Activated naive CD8-positive, alpha-beta T cell treated with anti-CD3 and anti-CD28 coated beads for 36 hours (primary cell): ENCODE results near the gene ITPR2. TPM values are rescaled to one million over a fixed set of nuclear protein-coding genes. Genes with fewer than 3 reads are reported as not detected.
"Not testable (repeated sequence)": the region's sequence is repeated elsewhere in the genome, so short reads cannot be mapped to it uniquely, and the experiment has no call there.

Experiments
- DNase-seq: peaks from one replicate; pipeline ENCODE4 v3.0.0; 2021
- H3K27ac Mint-ChIP-seq: one replicate; pipeline ENCODE4 v1.8.0; 2022; ENCODE audit warnings: mild to moderate bottlenecking, moderate library complexity, mixed read lengths
- H3K27me3 Mint-ChIP-seq: one replicate; pipeline ENCODE4 v1.8.0; 2022; ENCODE audit warnings: mild to moderate bottlenecking, mixed read lengths
- H3K36me3 Mint-ChIP-seq: one replicate; pipeline ENCODE4 v1.8.0; 2021; ENCODE audit warnings: mild to moderate bottlenecking, mixed read lengths
- H3K4me1 Mint-ChIP-seq: one replicate; pipeline ENCODE4 v1.8.0; 2021; ENCODE audit warnings: mixed read lengths
- H3K4me3 Mint-ChIP-seq: one replicate; pipeline ENCODE4 v1.8.0; 2022; ENCODE audit warnings: mild to moderate bottlenecking, moderate library complexity, mixed read lengths
- H3K9me3 Mint-ChIP-seq: one replicate; pipeline ENCODE4 v1.8.0; 2022; ENCODE audit warnings: mixed read lengths
- total RNA-seq, 2 experiments: library from RNA; stranded (reverse); gene quantifications; one replicate each; pipeline ENCODE4 v1.2.3, GENCODE V29; 2021

The ITPR2 gene
- total RNA-seq, 2 experiments from 2014 or later, result 27.3 TPM

DNA sequence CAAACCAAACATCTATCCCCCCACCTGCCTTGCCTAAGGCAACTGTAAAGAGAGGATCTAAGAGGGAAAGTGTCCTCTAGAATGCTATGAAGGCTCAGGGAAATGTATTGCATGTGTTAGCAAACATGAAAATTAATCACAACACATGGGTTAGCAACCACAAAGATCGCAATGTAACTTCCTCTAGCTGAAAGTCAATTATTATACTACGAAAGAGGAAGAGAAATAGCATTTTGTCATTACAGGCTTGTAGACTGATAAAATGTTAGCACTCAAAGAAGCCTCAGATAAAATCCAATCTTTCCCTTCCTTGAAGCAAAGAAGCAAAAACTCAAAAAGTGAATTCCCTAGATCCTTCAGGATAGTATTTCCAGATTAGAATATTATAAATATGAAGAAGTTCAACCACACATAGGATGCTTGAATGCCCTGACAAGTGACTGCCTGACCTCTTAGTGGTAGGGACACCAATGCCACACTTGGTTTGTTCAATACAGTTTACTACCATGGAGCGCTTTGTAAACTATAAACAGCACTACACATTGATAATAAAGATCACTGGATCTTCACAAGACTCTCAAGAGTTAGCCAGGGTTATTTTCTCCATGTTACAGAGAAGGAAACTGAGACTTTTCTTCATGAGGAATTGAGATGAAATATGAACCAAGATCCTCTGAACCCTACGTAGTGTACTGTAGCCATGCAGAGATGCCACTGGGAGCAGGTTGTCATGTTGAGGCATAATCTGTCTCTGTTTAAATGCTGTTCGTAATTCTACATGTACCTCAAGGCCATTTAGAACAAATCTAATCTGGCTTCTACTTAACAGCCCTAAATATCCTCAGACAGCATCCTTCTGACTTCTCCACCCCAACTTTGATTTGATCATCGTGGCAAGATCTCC, 100.7 kb downstream of the ITPR2 start:
- H3K36me3 Mint-ChIP-seq, result peaks cover 24% of the 10 kb centered on the region
- H3K4me3 Mint-ChIP-seq, result no peak overlapping the region
- peaks cover 69% of the 10 kb centered on the region for H3K4me1 Mint-ChIP-seq
- DNase-seq, result no peak
- peak overlapping the region; percentile 38 for H3K27ac Mint-ChIP-seq
- peaks cover 1% of the 10 kb centered on the region for H3K9me3 Mint-ChIP-seq
- H3K27me3 Mint-ChIP-seq, result no peaks in the 10 kb centered on the region

DNA sequence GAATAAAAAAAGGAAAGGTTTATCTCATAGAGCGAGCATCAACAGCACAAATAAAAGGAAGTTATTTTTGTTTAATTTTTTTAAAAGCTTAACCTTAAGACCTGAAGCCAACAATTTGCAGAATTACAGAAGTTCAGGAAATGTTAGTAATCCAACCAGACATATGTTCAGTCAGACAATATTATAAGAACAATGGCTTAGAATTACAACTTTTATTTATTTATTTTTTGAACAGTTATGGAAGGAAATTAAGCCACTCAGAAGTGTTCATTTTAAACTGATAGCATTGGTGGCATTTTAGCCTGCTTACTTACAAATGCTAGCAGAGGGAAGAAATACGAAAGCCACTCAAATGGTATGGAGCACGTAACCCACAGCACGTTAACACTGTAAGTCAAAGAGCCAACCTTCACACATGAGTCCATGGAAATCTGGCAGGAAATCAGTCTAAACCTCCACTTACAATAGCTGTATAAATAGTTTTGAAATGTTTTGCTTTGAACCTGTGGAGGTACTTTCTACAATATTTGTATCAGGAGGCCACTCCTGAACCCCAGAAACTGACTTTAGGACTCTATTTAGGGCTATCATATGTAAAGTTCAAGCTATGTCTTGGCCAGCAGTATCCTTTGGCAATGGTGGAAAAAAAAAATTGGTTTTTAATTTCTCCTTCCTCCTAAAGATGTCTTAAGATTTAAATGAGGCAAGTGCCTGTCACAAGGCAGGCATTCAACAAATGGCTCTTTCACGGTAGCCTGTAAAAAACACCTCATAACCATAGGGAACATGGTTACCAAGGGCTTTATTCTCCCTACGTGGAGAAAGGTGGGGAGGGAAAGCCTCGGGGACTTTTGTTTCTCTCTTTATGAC, 102.3 kb downstream of the ITPR2 start:
- Mint-ChIP-seq H3K27me3 (no peaks in the 10 kb centered on the region), H3K27ac (peak overlapping the region; percentile 25), H3K9me3 (peaks cover 1% of the 10 kb centered on the region), H3K36me3 (peaks cover 23% of the 10 kb centered on the region), H3K4me1 (peaks cover 68% of the 10 kb centered on the region), H3K4me3 (no peak overlapping the region)
- no peak for DNase-seq

DNA sequence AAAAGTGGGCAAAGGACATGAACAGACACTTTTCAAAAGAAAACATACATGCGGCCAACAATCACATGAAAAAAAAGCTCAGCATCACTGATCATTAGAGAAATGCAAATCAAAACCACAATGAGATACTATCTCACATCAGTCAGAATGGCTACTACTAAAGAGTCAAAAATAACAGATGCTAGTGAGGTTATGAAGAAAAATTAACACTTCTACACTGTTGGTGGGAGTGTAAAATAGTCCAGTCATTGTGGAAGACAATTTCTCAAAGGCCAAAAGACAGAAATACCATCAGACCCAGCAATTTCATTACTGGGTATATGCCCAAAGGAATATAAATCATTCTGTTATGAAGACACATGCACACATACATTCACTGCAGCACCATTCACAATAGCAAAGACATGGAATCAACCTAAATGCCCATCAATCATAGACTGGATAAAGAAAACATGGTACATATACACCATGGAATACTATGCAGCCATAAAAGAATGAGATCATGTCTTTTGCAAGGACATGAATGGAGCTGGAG, 103.8 kb downstream of the ITPR2 start:
- DNase-seq, H3K27me3 Mint-ChIP-seq, H3K4me3 Mint-ChIP-seq, H3K9me3 Mint-ChIP-seq: not testable (repeated sequence)
- Mint-ChIP-seq H3K27ac (peak overlapping the region; percentile 38), H3K36me3 (peaks cover 32% of the 10 kb centered on the region), H3K4me1 (peaks cover 72% of the 10 kb centered on the region)

DNA sequence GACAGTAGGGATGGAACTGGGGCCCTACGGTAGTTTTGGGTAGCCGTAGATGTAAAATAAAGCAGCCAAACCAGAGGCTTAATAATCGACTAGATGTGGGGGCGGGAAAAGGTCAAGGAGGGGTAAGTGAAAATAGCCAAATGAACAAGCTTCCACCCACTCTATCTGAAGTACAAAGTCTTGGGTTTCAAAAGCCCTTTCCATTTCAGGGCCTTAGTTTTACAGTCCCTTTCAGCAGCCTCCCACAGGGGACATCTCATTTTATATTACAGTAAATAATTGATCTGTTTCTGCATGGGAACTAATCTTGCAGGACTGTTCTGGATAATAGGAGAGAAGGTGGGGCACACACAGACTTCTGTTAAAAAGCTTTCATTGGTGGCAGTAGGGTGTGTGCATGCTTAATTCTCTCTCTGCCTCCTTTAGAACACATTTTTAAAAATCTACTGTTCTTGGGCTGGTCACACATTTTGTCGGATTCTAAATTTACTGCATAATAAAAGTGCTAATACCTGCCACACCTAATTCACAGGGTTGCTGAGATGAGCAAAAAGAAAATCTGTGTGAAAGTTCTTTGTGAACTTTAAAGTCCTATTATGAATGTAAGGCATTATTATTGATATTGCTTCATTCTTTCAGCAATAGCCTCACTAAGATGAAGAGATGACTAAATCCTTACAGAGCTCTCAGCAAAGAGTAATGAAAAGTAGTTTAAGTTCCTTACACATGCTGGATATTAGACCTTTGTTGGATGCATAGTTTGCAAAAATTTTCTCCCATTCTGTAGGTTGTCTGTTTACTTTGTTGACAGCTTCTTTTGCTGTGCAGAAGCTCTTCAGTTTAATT, 104.6 kb downstream of the ITPR2 start:
- peaks cover 36% of the 10 kb centered on the region for H3K36me3 Mint-ChIP-seq

DNA sequence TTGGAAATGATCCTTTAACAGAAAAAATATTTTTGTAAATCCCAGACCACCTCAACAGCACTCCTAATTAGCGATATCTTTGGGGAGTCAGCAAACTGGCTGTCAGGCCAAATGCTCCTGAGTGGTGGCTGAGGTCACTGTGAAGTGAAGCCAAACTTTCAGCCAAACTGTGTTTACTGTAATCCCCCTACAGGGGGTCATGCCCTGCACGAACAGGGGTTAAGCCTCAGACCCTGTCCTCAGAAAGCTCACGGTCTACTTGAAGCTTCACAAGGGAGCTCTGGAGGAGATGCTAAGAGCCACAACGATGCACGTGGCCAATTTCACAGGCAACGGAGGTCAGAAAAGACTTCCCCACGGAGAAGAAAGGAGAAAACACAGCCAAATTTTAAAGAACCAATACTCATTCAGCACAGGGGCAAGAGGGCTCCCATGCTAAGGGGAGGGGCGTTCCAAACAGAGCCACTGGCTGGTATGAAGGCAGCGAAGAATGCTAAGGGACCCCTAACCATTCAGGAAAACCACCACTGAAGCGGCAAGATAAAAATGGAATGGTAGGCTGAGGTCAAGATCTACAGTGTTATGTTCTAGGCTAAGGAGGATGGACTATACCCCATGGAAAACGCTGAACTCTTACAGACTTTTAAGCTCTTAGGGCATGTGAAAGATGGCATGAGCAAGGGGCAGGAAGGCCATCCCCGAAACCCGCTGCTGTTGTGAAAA, 105.4 kb downstream of the ITPR2 start:
- Mint-ChIP-seq H3K36me3 (peaks cover 36% of the 10 kb centered on the region), H3K27ac (peak overlapping the region; percentile 76), H3K9me3 (peaks cover 1% of the 10 kb centered on the region), H3K27me3 (no peaks in the 10 kb centered on the region), H3K4me1 (peaks cover 73% of the 10 kb centered on the region), H3K4me3 (peak overlapping the region; percentile 16)
- no peak for DNase-seq

More for the DNA sequence above, 104.6 kb downstream of the ITPR2 start:
- Mint-ChIP-seq H3K9me3 (peaks cover 1% of the 10 kb centered on the region), H3K4me1 (peaks cover 73% of the 10 kb centered on the region), H3K27ac (peak overlapping the region; percentile 76), H3K4me3 (peak overlapping the region; percentile 16), H3K27me3 (no peaks in the 10 kb centered on the region)
- DNase-seq, result peak; percentile 32

DNA sequence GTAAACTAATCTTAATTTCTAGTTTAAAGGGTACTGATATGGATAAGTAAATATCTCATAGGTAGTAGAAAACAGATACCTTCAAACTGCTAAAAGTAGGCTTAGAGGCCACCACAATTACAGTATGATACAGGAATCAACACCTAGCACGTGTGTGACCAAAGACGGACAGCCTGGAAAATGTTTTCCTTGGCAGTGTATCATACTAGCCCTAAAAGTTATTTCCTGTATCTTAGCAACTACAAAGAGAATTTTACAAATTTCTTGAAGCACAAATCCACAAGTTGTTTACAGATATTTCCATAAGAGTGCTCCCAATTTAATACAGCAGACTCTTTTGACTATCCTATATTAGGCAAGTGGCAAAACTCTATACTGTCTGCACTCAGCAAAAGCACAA, 106.0 kb downstream of the ITPR2 start:
- no peak overlapping the region for H3K4me3 Mint-ChIP-seq
- H3K9me3 Mint-ChIP-seq, result peaks cover 1% of the 10 kb centered on the region
- H3K27me3 Mint-ChIP-seq, result no peaks in the 10 kb centered on the region
- H3K27ac Mint-ChIP-seq, result no peak overlapping the region
- peaks cover 71% of the 10 kb centered on the region for H3K4me1 Mint-ChIP-seq
- DNase-seq, result no peak
- H3K36me3 Mint-ChIP-seq, result peaks cover 39% of the 10 kb centered on the region

DNA sequence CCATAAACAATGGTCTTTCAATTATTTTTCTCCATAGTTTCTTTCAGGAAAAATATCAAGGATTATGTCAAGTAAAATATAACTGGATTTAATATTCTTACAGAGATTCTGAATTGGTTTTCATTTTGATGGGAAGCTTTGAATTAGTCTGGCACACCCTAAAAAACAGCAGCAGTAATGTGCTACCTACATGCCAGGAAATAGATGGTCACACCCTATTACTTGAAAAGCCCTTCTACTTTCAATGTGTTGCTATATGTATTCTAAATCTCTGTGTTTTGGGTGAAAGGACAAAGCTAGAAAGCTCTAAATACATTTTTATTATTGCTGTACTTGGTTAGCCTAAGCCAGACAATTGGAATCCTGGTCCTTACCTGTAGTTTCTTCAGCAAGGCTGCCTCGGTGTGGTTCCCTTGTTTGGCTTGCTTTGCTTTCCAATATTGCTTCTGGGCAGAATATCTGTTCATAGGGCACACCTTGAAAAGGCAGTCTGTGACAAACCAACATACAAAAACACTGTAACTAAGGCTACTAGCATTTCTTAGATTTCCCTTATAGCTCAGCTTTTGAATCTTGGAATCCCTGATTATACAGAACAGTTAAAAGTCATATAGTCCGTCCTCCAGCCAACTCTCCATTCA, 107.6 kb downstream of the ITPR2 start:
- H3K36me3 Mint-ChIP-seq, result peaks cover 42% of the 10 kb centered on the region
- peaks cover 1% of the 10 kb centered on the region for H3K9me3 Mint-ChIP-seq
- DNase-seq, result no peak
- H3K4me1 Mint-ChIP-seq, result peaks cover 65% of the 10 kb centered on the region
- H3K4me3 Mint-ChIP-seq, result no peak overlapping the region
- H3K27me3 Mint-ChIP-seq, result no peaks in the 10 kb centered on the region
- no peak overlapping the region for H3K27ac Mint-ChIP-seq

DNA sequence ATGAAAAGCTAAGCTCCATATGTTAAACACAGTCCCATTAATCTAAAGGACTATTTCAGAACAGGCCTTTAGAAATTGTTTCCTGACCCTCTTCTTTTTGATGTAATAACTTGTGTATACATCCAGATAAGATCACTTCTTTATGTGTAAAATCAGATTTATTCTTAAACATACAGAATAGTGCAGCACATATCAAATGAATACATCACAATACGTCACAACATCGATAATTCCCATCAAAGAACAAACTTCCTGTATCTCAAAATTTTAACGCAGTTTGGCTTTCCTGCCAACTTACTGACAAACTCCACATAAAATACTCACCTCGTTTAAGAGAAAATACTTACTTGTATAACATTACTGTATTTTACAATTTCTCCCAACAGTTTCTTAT, 108.7 kb downstream of the ITPR2 start:
- Mint-ChIP-seq H3K27ac (no peak overlapping the region), H3K4me1 (peaks cover 57% of the 10 kb centered on the region), H3K9me3 (no peaks in the 10 kb centered on the region), H3K36me3 (peaks cover 35% of the 10 kb centered on the region), H3K27me3 (no peaks in the 10 kb centered on the region), H3K4me3 (no peak overlapping the region)
- DNase-seq, result no peak

DNA sequence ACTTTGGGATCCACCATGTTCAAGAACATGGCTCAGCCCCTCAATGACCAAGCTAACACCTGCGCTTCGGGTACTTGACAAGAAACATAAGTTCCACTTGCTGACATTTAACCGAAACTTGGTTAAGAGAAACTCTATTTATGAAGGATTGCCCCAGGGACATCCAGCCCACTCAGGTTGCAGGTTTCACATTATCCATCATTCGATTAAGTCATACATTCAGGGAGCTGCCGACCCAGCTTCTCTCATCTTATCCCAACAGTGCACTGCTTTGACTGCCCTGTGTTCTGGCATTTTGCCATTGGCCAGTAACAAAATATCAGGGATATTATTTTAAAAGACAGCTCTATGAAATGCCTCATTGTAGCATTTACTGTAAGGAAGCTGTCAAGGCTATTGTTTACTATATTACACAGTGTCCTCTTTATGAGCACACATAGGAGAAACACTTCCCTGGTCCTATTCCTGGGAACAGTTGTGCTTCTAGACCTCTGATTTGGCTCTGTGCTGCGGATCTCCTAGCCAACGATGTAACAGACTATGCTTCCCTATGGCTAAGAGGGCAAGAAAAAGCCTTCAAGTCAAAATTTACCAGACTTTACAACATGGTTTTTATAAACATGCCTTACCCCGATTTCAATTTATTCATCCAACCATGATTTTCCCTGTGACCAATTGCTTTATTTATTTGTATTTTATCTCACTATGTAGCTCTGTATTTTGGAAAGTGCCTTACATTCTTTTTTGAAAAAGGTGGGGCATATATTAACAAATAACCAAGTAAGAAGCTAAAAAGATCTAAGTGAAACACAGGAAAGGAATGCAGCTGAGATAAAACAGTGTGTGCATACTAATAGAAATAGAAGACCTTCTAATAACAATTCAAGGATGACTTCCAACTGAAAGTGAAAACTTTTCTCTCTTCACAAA, 109.3 kb downstream of the ITPR2 start:
- Mint-ChIP-seq H3K27ac (no peak overlapping the region), H3K27me3 (no peaks in the 10 kb centered on the region), H3K4me3 (no peak overlapping the region), H3K9me3 (no peaks in the 10 kb centered on the region), H3K36me3 (peaks cover 29% of the 10 kb centered on the region), H3K4me1 (peaks cover 52% of the 10 kb centered on the region)
- no peak for DNase-seq

DNA sequence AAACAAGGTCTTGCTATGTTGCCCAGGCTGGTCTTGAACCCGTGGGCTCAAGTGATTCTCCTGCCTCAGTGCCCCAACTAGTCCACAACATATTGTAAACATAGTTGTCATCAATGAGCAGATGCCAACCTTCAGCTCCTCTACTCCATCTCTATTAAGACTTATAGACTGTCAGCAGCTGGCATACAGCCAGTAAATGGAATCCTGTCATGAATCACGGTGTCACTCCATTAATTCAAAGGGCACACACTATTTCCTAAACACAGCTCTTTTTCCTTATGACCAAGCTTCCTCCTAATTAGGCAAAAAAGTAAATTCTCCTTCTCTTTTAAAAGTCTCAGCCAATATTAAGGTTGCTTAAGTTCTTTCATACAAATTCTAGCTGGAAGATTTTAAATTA, 111.2 kb downstream of the ITPR2 start:
- H3K27ac Mint-ChIP-seq, result no peak overlapping the region
- peaks cover 39% of the 10 kb centered on the region for H3K4me1 Mint-ChIP-seq
- no peak for DNase-seq
- no peak overlapping the region for H3K4me3 Mint-ChIP-seq
- H3K27me3 Mint-ChIP-seq, result no peaks in the 10 kb centered on the region
- no peaks in the 10 kb centered on the region for H3K9me3 Mint-ChIP-seq
- peaks cover 28% of the 10 kb centered on the region for H3K36me3 Mint-ChIP-seq

DNA sequence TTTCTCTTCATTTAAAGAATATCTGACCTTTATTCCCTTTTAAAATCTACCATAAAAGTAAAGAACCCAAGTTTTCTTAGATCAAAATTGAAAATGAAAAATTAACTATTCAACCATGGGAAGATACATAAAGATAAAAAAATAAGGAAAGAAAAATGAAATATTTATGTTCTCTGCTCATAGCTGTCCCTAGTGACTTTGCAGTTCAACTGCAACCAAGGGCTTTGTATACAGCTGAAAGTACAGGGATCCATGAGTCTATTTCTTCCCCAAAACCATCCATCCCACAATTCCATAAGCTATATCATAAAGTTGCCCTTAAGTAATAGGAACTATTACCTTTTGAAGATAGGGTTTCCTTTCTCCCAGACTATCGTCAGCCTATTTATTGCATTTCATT, 113.1 kb downstream of the ITPR2 start:
- Mint-ChIP-seq H3K9me3 (no peaks in the 10 kb centered on the region), H3K4me1 (peaks cover 30% of the 10 kb centered on the region), H3K4me3 (no peak overlapping the region), H3K27ac (no peak overlapping the region), H3K27me3 (no peaks in the 10 kb centered on the region), H3K36me3 (peaks cover 19% of the 10 kb centered on the region)
- no peak for DNase-seq

DNA sequence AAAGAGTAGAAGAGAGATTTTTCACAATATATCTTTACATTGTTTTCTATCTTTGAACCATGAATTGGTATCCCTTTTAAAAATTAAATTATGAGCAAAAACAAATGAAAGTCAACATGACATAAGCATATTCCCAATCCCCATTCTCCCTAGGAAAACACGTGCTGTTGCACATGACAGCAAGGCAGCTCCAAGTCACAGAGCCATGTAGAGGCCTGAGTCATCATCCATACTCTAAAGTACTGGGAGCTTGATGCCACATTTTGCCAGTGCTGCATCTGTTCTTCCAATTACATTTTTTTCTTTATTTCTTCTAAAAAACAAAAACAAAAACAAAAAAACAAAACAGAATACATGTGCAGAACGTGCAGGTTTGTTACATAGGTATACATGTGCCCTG, 115.2 kb downstream of the ITPR2 start:
- H3K27me3 Mint-ChIP-seq, result no peaks in the 10 kb centered on the region
- peaks cover 15% of the 10 kb centered on the region for H3K36me3 Mint-ChIP-seq
- H3K9me3 Mint-ChIP-seq, result no peaks in the 10 kb centered on the region
- H3K4me1 Mint-ChIP-seq, result peaks cover 11% of the 10 kb centered on the region
- no peak overlapping the region for H3K4me3 Mint-ChIP-seq
- H3K27ac Mint-ChIP-seq, result no peak overlapping the region
- no peak for DNase-seq

DNA sequence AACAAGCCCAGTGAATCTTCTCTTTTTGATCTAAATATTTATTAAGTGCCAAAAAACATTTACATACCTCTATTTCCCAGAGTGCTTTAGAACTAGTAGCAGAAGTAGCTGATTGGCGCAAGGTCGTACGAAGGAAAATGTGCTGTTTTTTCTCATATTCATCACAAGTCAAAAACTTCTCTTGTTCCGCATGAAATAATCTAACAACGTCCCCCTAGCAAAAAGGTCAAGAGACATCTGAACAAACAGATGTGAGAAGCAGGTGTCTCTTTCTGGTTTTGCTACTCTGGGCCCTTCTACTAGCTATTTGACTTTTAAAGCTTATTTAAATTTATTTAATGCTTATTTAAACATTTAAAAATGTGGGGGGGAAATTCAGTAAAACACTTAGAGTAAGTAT, 117.8 kb downstream of the ITPR2 start:
- H3K4me3 Mint-ChIP-seq, result no peak overlapping the region
- peaks cover 2% of the 10 kb centered on the region for H3K4me1 Mint-ChIP-seq
- H3K27me3 Mint-ChIP-seq, result no peaks in the 10 kb centered on the region
- H3K27ac Mint-ChIP-seq, result no peak overlapping the region
- no peak for DNase-seq
- no peaks in the 10 kb centered on the region for H3K9me3 Mint-ChIP-seq
- H3K36me3 Mint-ChIP-seq, result peaks cover 11% of the 10 kb centered on the region
